HG02870 (cell line): ENCODE data around the gene GRK3.
"Not testable (repeated sequence)": the region's sequence is repeated elsewhere in the genome, so short reads cannot be mapped to it uniquely, and the experiment has no call there.

ENCODE experiments used
- ATAC-seq: cut with Tn5 transposase; IDR thresholded peaks from one replicate; pipeline ENCODE4 v1.9.1; 2021; ENCODE audit warnings: mild to moderate bottlenecking, moderate library complexity; ENCODE audit not compliant: unreplicated experiment

Gene GRK3

GRCh38 chr22:25548866-25549464, 15.5 kb upstream of the GRK3 start:
- ATAC-seq, result no peak

GRCh38 chr22:25551396-25551795, 13.1 kb upstream of the GRK3 start:
- ATAC-seq, result no peak

GRCh38 chr22:25552405-25552804, 12.1 kb upstream of the GRK3 start:
- not testable (repeated sequence) for ATAC-seq

GRCh38 chr22:25553131-25553530, 11.3 kb upstream of the GRK3 start:
- ATAC-seq, result no peak

- no peak for ATAC-seq
These were observed 10.2 kb upstream of the GRK3 start for GRCh38 chr22:25554238-25554671.

- ATAC-seq, result no peak
These were observed 9.8 kb upstream of the GRK3 start for GRCh38 chr22:25554689-25555088.

GRCh38 chr22:25555586-25555985, 8.9 kb upstream of the GRK3 start:
- no peak for ATAC-seq

GRCh38 chr22:25557218-25557617, 7.3 kb upstream of the GRK3 start:
- no peak for ATAC-seq

- no peak for ATAC-seq
These were observed 6.1 kb upstream of the GRK3 start for GRCh38 chr22:25558341-25558740.

- ATAC-seq, result not testable (repeated sequence)
These were observed 4.6 kb upstream of the GRK3 start for GRCh38 chr22:25559910-25560309.

- ATAC-seq, result not testable (repeated sequence)
These were observed 3.3 kb upstream of the GRK3 start for GRCh38 chr22:25561182-25561581.

- ATAC-seq, result not testable (repeated sequence)
These were observed 2.5 kb upstream of the GRK3 start for GRCh38 chr22:25561927-25562326.

- ATAC-seq, result not testable (repeated sequence)
These were observed 1.3 kb upstream of the GRK3 start for GRCh38 chr22:25562966-25563760.

GRCh38 chr22:25563761-25564319, 635 bp upstream of the GRK3 start:
- ATAC-seq, result no peak

GRCh38 chr22:25564979-25565677, 653 bp downstream of the GRK3 start:
- ATAC-seq, result peak; percentile 8

- no peak for ATAC-seq
These were observed 1.9 kb downstream of the GRK3 start for GRCh38 chr22:25566186-25566897.

- ATAC-seq, result no peak
These were observed 2.4 kb downstream of the GRK3 start for GRCh38 chr22:25566898-25567235.

- no peak for ATAC-seq
These were observed 2.8 kb downstream of the GRK3 start for GRCh38 chr22:25567251-25567675.

GRCh38 chr22:25568066-25568465, 3.6 kb downstream of the GRK3 start:
- not testable (repeated sequence) for ATAC-seq

- ATAC-seq, result no peak
These were observed 4.9 kb downstream of the GRK3 start for GRCh38 chr22:25569361-25569760.

- no peak for ATAC-seq
These were observed 5.5 kb downstream of the GRK3 start for GRCh38 chr22:25569983-25570382.
